ENCODE measurements around the gene FUT9.
"Not testable (repeated sequence)": the region's sequence is repeated elsewhere in the genome, so short reads cannot be mapped to it uniquely, and the experiment has no call there.

The FUT9 gene

DNA sequence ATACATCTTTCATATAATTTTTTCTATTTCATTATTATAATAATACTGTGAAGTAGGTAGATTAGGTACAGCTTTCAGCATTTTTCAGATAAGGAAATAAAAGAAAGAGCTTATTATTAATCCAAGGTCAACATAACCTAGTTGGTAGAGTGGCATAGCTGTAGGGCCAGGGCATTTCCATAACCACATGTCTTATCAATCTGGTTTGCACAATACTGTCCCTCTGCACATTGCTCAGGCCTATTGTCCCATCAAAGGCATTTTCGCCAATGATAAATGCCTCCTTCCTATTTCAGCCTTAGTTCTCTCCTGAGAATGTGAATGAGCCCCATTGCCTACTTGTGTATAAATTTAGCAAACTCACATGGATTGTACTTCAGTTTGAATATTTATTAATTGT is 234.0 kb downstream of the FUT9 start:
- in situ Hi-C loops (cut with HindIII; ENCODE audit: low sequenced_read_pairs) = no loop called here
- no peak for DNase-seq (ENCODE audit: low read depth)
- H3K4me3 ChIP-seq (ENCODE audit: low read depth, low read length) = no peak overlapping the region
- TF ChIP-seq CTCF (IDR thresholded peaks at IDR 0.05; ENCODE audit: low read depth, low read length, missing control alignments) = no peak

DNA sequence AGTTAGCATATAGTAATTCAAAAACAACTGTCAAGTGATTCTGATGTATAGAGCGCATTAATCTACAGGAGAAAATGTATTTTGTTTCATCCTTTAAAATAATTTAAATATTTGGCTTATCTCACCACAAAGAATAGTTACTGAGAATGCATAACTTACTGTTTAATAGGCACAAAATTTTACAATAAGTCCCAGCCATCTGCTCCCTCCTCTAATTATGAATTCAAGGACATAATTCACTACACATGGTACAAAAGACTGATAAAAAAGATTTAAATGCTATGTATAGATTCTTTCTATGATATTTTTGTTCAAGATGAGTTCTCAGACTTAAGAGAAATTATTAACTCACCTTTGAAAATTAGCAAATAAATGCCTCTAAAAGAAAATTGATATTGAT is 242.0 kb downstream of the FUT9 start:
- in situ Hi-C loops (cut with HindIII; ENCODE audit: low sequenced_read_pairs) = no loop called here
- TF ChIP-seq CTCF (IDR thresholded peaks at IDR 0.05; ENCODE audit: low read depth, low read length, missing control alignments) = no peak
- no peak for DNase-seq (ENCODE audit: low read depth)

DNA sequence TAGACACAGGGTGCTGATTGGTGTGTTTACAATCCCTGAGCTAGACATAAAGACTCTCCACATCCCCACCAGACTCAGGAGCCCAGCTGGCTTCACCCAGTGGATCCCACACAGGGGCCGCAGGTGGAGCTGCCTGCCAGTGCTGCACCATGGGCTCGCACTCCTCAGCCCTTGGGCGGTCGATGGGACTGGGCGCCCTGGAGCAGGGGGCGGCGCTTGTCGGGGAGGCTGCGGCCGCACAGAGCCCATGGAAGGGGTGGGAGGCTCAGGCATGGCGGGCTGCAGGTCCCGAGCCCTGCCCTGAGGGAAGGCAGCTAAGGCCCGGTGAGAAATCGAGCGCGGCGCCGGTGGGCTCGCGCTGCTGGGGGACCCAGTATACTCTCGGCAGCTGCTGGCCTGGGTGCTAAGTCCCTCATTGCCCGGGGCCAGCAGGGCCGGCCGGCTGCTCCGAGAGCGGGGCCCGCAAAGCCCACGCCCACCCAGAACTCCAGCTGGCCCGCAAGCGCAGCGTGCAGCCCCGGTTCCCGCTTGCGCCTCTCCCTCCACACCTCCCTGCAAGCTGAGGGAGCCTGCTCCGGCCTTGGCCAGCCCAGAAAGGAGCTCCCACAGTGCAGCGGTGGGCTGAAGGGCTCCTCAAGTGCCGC is 245.1 kb downstream of the FUT9 start:
- H3K4me3 ChIP-seq (ENCODE audit: low read depth, low read length); in situ Hi-C loops (cut with HindIII; ENCODE audit: low sequenced_read_pairs); DNase-seq (ENCODE audit: low read depth): not testable (repeated sequence)

More for the DNA sequence above, 242.0 kb downstream of the FUT9 start:
- no peak overlapping the region for H3K4me3 ChIP-seq (ENCODE audit: low read depth, low read length)
